H9 (cell line): ENCODE data around the gene CMSS1. TPM values are rescaled to one million over a fixed set of nuclear protein-coding genes. Genes with fewer than 3 reads are reported as not detected.

Experiments used
- DNase-seq: peaks from one replicate; pipeline ENCODE4 v3.0.0-alpha.2; 2017
- H2AFZ ChIP-seq: one replicate; pipeline ENCODE4 v1.6.1; 2013; ENCODE audit warnings: mild to moderate bottlenecking, low read length, control low read depth, moderate library complexity
- H2AK5ac ChIP-seq: 2 replicates; pipeline ENCODE4 v1.6.1; 2013; ENCODE audit warnings: low read length, control low read depth, mixed read lengths; ENCODE audit not compliant: insufficient read length
- H2BK120ac ChIP-seq: one replicate; pipeline ENCODE4 v1.6.1; 2013; ENCODE audit warnings: low read depth, mild to moderate bottlenecking, low read length, control low read depth, inconsistent platforms; ENCODE audit not compliant: poor library complexity, severe bottlenecking
- H2BK12ac ChIP-seq: 2 replicates; pipeline ENCODE4 v1.6.1; 2013; ENCODE audit warnings: low read length, control low read depth, mixed read lengths, low read depth; ENCODE audit not compliant: insufficient read length
- H2BK15ac ChIP-seq: 2 replicates; pipeline ENCODE4 v1.6.1; 2013; ENCODE audit warnings: low read depth, low read length, control low read depth
- H2BK20ac ChIP-seq: one replicate; pipeline ENCODE4 v1.6.1; 2013; ENCODE audit warnings: low read depth, mild to moderate bottlenecking, low read length, control low read depth, inconsistent platforms; ENCODE audit not compliant: poor library complexity, severe bottlenecking
- H2BK5ac ChIP-seq: 2 replicates; pipeline ENCODE4 v1.6.1; 2013; ENCODE audit warnings: low read length, control low read depth, mixed read lengths; ENCODE audit not compliant: insufficient read length
- H3K14ac ChIP-seq: 2 replicates; pipeline ENCODE4 v1.6.1; 2013; ENCODE audit warnings: low read length, control low read depth; ENCODE audit not compliant: insufficient read depth
- H3K18ac ChIP-seq: 2 replicates; pipeline ENCODE4 v1.6.1; 2013; ENCODE audit warnings: low read depth, mild to moderate bottlenecking, mixed read lengths, low read length, control low read depth; ENCODE audit not compliant: insufficient read length
- H3K23ac ChIP-seq: 2 replicates; pipeline ENCODE4 v1.6.1; 2013; ENCODE audit warnings: low read length, control low read depth, mixed read lengths, low read depth; ENCODE audit not compliant: insufficient read length
- H3K23me2 ChIP-seq: 2 replicates; pipeline ENCODE4 v1.6.1; 2013; ENCODE audit warnings: low read depth, mild to moderate bottlenecking, mixed read lengths, low read length, control low read depth; ENCODE audit not compliant: insufficient read length, poor library complexity, severe bottlenecking
- H3K27ac ChIP-seq: 2 replicates; pipeline ENCODE4 v1.5.1; 2013; ENCODE audit warnings: low read length, control low read depth, mixed read lengths, low read depth; ENCODE audit not compliant: insufficient read length
- H3K27me3 ChIP-seq: 2 replicates; pipeline ENCODE4 v1.6.1; 2013; ENCODE audit warnings: low read length, control low read depth, inconsistent platforms; ENCODE audit not compliant: insufficient read depth
- H3K4ac ChIP-seq: 2 replicates; pipeline ENCODE4 v1.6.1; 2013; ENCODE audit warnings: low read depth, mild to moderate bottlenecking, control low read depth, inconsistent platforms, low read length, moderate library complexity
- H3K4me1 ChIP-seq: 2 replicates; pipeline ENCODE4 v1.6.1; 2013; ENCODE audit warnings: low read length, control low read depth, inconsistent platforms; ENCODE audit not compliant: insufficient read depth
- H3K4me2 ChIP-seq: 2 replicates; pipeline ENCODE4 v1.6.1; 2013; ENCODE audit warnings: low read length, control low read depth, mixed read lengths; ENCODE audit not compliant: insufficient read length, insufficient read depth
- H3K56ac ChIP-seq: 2 replicates; pipeline ENCODE4 v1.6.1; 2013; ENCODE audit warnings: low read depth, mild to moderate bottlenecking, mixed read lengths, low read length, control low read depth; ENCODE audit not compliant: insufficient read length
- H3K79me1 ChIP-seq: 2 replicates; pipeline ENCODE4 v1.6.1; 2013; ENCODE audit warnings: low read depth, mild to moderate bottlenecking, moderate library complexity, low read length, control low read depth, inconsistent platforms; ENCODE audit not compliant: insufficient read depth, poor library complexity, severe bottlenecking
- H3K79me2 ChIP-seq: 2 replicates; pipeline ENCODE4 v1.6.1; 2013; ENCODE audit warnings: low read length, control low read depth, inconsistent platforms; ENCODE audit not compliant: insufficient read depth
- H3K9ac ChIP-seq: 2 replicates; pipeline ENCODE4 v1.6.1; 2013; ENCODE audit warnings: low read length, control low read depth, mixed read lengths; ENCODE audit not compliant: insufficient read length; ENCODE audit errors: extremely low read depth
- H3K9me3 ChIP-seq: one replicate; pipeline ENCODE4 v1.6.1; 2013; ENCODE audit warnings: low read depth, low read length, inconsistent platforms; ENCODE audit not compliant: control insufficient read depth
- H3T11ph ChIP-seq: one replicate; pipeline ENCODE4 v1.6.1; 2013; ENCODE audit warnings: mild to moderate bottlenecking, low read length, control low read depth, inconsistent platforms
- H4K20me1 ChIP-seq: one replicate; pipeline ENCODE4 v1.6.1; 2013; ENCODE audit not compliant: control insufficient read depth, insufficient read length, insufficient read depth
- H4K5ac ChIP-seq: 2 replicates; pipeline ENCODE4 v1.6.1; 2013; ENCODE audit warnings: low read depth, mild to moderate bottlenecking, mixed read lengths, low read length, control low read depth; ENCODE audit not compliant: insufficient read length
- H4K8ac ChIP-seq: replicated peaks from 2 replicates; pipeline ENCODE4 v1.6.1; 2013; ENCODE audit warnings: low read length, control low read depth, mixed read lengths, low read depth; ENCODE audit not compliant: insufficient read length
- H4K91ac ChIP-seq: 2 replicates; pipeline ENCODE4 v1.6.1; 2013; ENCODE audit warnings: low read depth, mild to moderate bottlenecking, moderate library complexity, mixed read lengths, low read length, control low read depth; ENCODE audit not compliant: insufficient read length
- H3K27ac Mint-ChIP-seq, 3 experiments: 2 replicates in 2 of 3; 3 replicates in 1 of 3; pipeline ENCODE4 v1.8.0; 2020 to 2021; ENCODE audit warnings: mixed read lengths in 3 of 3, mild to moderate bottlenecking in 1 of 3, moderate library complexity in 1 of 3
- H3K27me3 Mint-ChIP-seq: 2 replicates; pipeline ENCODE4 v1.8.0; 2021; ENCODE audit warnings: low read depth, mild to moderate bottlenecking, moderate library complexity, mixed read lengths
- H3K36me3 Mint-ChIP-seq, 3 experiments: 2 replicates in 2 of 3; 3 replicates in 1 of 3; pipeline ENCODE4 v1.8.0; 2020 to 2021; ENCODE audit warnings: low read depth in 3 of 3, mixed read lengths in 3 of 3; ENCODE audit not compliant: insufficient read depth in 1 of 3
- H3K4me1 Mint-ChIP-seq, 2 experiments: 2 replicates each; pipeline ENCODE4 v1.8.0; 2020; ENCODE audit warnings: mixed read lengths in 2 of 2
- H3K4me3 Mint-ChIP-seq, 2 experiments: 2 replicates in 1 of 2; 3 replicates in 1 of 2; pipeline ENCODE4 v1.8.0; 2020 to 2021; ENCODE audit warnings: mild to moderate bottlenecking in 2 of 2, mixed read lengths in 2 of 2, moderate library complexity in 1 of 2
- H3K9me3 Mint-ChIP-seq, 2 experiments: 2 replicates in 1 of 2; 3 replicates in 1 of 2; pipeline ENCODE4 v1.8.0; 2020; ENCODE audit warnings: mild to moderate bottlenecking in 2 of 2, mixed read lengths in 2 of 2, moderate library complexity in 1 of 2
- whole genome bisulfite sequencing: extraction: QIAGEN DNeasy Blood & Tissue Kit; methylation state at CpG from one replicate; pipeline ENCODE4 v1.1.7; 2013; ENCODE audit warnings: missing lambda C conversion rate, low lambda C conversion rate, mixed read lengths; ENCODE audit not compliant: insufficient read length; ENCODE audit errors: extremely low coverage; 5-methylcytosine and 5-hydroxymethylcytosine counted together
- total RNA-seq: library from RNA; stranded (reverse); gene quantifications from 2 replicates; pipeline ENCODE4 v1.2.1, GENCODE V29; 2021
- TF ChIP-seq, protein P1 (sequence below): fragments of 200-600 bp; sonication (generic); conservative IDR thresholded peaks from 3 replicates; pipeline ENCODE4 v1.8.0; 2021; ENCODE audit warnings: antibody characterized with exemption, mild to moderate bottlenecking

The CMSS1 gene
- total RNA-seq, 1 experiment from 2014 or later, result 61.8 TPM

DNA sequence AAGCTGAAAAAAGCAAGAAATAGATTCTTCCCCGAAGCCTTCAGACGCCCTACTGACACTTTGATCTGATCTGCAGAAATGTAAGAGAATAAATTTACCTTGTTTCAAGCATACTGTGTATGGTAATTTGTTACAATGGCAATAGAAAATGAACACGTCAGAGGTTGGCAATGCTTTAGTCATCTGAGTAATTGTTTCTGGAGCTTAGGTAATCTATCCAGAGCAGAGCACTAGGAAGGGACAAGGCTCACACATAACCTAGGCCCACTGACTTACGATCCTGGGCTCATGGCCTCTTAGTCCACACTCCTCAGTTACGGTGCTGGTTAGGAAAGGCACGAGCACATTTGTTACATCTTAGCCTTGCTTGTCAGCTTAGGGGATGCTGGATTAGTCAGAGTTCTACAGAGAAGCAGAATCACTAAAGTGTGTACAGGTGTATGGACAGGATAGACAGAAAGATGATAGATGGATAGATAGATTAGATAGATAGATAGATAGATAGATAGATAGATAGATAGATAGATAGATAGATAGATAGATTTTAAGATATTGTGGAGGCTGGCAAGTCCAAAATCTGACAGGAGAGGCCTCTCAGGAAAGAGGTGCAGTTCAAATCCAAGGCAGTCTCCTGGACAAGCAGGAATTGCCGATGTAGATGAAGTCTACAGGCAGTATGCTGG is 396.4 kb downstream of the CMSS1 start:
- H3K4me3 Mint-ChIP-seq, result no peak overlapping the region
- Histone ChIP-seq H4K8ac (no peak overlapping the region), H4K91ac (no peak overlapping the region), H2BK120ac (no peak overlapping the region), H3K9ac (no peak overlapping the region), H3K79me2 (no peaks in the 10 kb centered on the region), H3K27me3 (no peaks in the 10 kb centered on the region), H3K9me3 (no peaks in the 10 kb centered on the region), H3K18ac (no peak overlapping the region), H2BK20ac (no peak overlapping the region), H3K56ac (no peak overlapping the region), H2BK15ac (no peak overlapping the region), H3K4me1 (peaks cover 13% of the 10 kb centered on the region; the same call in 1 of the 2 replicates), H2BK5ac (no peak overlapping the region), H3K27ac (no peak overlapping the region), H2AK5ac (no peak overlapping the region), H2BK12ac (no peak overlapping the region), H3K23me2 (no peaks in the 10 kb centered on the region), H3K79me1 (no peaks in the 10 kb centered on the region), H3K4ac (no peak overlapping the region), H3K14ac (no peak overlapping the region), H3K4me2 (no peak overlapping the region), H2AFZ (no peak overlapping the region), H4K20me1 (no peaks in the 10 kb centered on the region), H3T11ph (no peak overlapping the region), H3K23ac (no peak overlapping the region), H4K5ac (no peak overlapping the region)
- TF ChIP-seq, protein P1, sequence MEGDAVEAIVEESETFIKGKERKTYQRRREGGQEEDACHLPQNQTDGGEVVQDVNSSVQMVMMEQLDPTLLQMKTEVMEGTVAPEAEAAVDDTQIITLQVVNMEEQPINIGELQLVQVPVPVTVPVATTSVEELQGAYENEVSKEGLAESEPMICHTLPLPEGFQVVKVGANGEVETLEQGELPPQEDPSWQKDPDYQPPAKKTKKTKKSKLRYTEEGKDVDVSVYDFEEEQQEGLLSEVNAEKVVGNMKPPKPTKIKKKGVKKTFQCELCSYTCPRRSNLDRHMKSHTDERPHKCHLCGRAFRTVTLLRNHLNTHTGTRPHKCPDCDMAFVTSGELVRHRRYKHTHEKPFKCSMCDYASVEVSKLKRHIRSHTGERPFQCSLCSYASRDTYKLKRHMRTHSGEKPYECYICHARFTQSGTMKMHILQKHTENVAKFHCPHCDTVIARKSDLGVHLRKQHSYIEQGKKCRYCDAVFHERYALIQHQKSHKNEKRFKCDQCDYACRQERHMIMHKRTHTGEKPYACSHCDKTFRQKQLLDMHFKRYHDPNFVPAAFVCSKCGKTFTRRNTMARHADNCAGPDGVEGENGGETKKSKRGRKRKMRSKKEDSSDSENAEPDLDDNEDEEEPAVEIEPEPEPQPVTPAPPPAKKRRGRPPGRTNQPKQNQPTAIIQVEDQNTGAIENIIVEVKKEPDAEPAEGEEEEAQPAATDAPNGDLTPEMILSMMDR, result no peak
- no peak for DNase-seq
- peaks cover 13% of the 10 kb centered on the region for H3K27me3 Mint-ChIP-seq
- H3K9me3 Mint-ChIP-seq, result peaks cover 3 to 5% of the 10 kb centered on the region in 2 experiments
- no CpG with 5 or more reads among the region's 7 CpGs for WGBS
- no peak overlapping the region for H3K27ac Mint-ChIP-seq
- peaks cover 29 to 35% of the 10 kb centered on the region in 2 experiments for H3K4me1 Mint-ChIP-seq
- peaks cover under 1 to 5% (median 1%) of the 10 kb centered on the region in 3 experiments; a peak in 5 of 7 replicates for H3K36me3 Mint-ChIP-seq
